B cell (primary cell): ENCODE data around the gene MARCKS. TPM values are rescaled to one million over a fixed set of nuclear protein-coding genes. Genes with fewer than 3 reads are reported as not detected.

ENCODE experiments used
- ATAC-seq: fragments of 200-7000 bp; cut with Tn5 transposase; one replicate; pipeline ENCODE4 v1.10.0; 2021; ENCODE audit warnings: low read depth, mild to moderate bottlenecking, moderate number of reproducible peaks, moderate library complexity
- CTCF ChIA-PET: fragments of 350-600 bp; sonication (Branson Sonifier 250); formaldehyde crosslinking; loops from one replicate; lab custom pipeline; 2021; ENCODE audit warnings: antibody characterized with exemption, inconsistent platforms; lab: Charles Lee
- POLR2A ChIA-PET: fragments of 350-600 bp; sonication (Branson Sonifier 250); formaldehyde crosslinking; loops from one replicate; lab custom pipeline; 2021; ENCODE audit warnings: antibody characterized with exemption; lab: Charles Lee
- DNase-seq: peaks from one replicate; pipeline ENCODE4 v3.0.0; 2013
- H2AFZ ChIP-seq: 2 replicates; pipeline ENCODE4 v1.6.1; 2012; ENCODE audit warnings: mild to moderate bottlenecking, low read depth, low read length; ENCODE audit not compliant: insufficient read depth, poor library complexity, severe bottlenecking
- H3K27ac ChIP-seq, 2 donors: 1 replicate in 1 of 2; 2 replicates in 1 of 2; pipeline ENCODE4 v1.5.1; 2012 to 2013; ENCODE audit warnings: low read length in 2 of 2, mild to moderate bottlenecking in 2 of 2, moderate library complexity in 1 of 2
- H3K27me3 ChIP-seq, 4 experiments: fragments of 200-600 bp in 1 of 4; sonication (generic) in 1 of 4; replicated peaks in 1 of 4; 1 replicate in 2 of 4; 2 replicates in 2 of 4; pipeline versions ENCODE4 v1.6.1 to v1.7.0; 2013 to 2016; ENCODE audit warnings: low read length in 3 of 4, mild to moderate bottlenecking in 2 of 4, mixed read lengths in 1 of 4, moderate library complexity in 1 of 4; ENCODE audit not compliant: insufficient read depth in 4 of 4, control insufficient read depth in 3 of 4; ENCODE audit errors: control extremely low read depth in 1 of 4
- H3K36me3 ChIP-seq, 2 experiments: replicated peaks in 1 of 2; 1 replicate in 1 of 2; 2 replicates in 1 of 2; pipeline versions ENCODE4 v1.6.1 to v1.7.1; 2013; ENCODE audit warnings: low read length in 1 of 2; ENCODE audit not compliant: insufficient read depth in 2 of 2, control insufficient read depth in 1 of 2; ENCODE audit errors: control extremely low read depth in 1 of 2, extremely low read depth in 1 of 2
- H3K4me1 ChIP-seq, 2 donors: fragments of 200-600 bp in 1 of 2; sonication (generic) in 1 of 2; 1 replicate in 1 of 2; 2 replicates in 1 of 2; pipeline versions ENCODE4 v1.5.1 to v1.6.1; 2013 to 2017; ENCODE audit warnings: low read length in 2 of 2; ENCODE audit not compliant: control insufficient read depth in 2 of 2, insufficient read depth in 2 of 2
- H3K4me2 ChIP-seq: replicated peaks from 2 replicates; pipeline ENCODE3; 2012; ENCODE audit warnings: mild to moderate bottlenecking, low read depth, low read length; ENCODE audit not compliant: poor library complexity, severe bottlenecking
- H3K4me3 ChIP-seq, 5 experiments: fragments of 200-600 bp in 1 of 5; sonication (generic) in 1 of 5; 1 replicate in 3 of 5; 2 replicates in 2 of 5; pipeline versions ENCODE4 v1.5.1 to v1.7.0; 2011 to 2016; ENCODE audit warnings: low read length in 4 of 5, mild to moderate bottlenecking in 4 of 5, low read depth in 2 of 5, control low read depth in 1 of 5, moderate library complexity in 1 of 5; ENCODE audit not compliant: insufficient read depth in 1 of 5; ENCODE audit errors: control extremely low read depth in 1 of 5, extremely low read depth in 1 of 5
- H3K79me2 ChIP-seq: fragments of 200-600 bp; sonication (generic); one replicate; pipeline ENCODE4 v1.6.0; 2016; ENCODE audit warnings: low read length; ENCODE audit not compliant: control insufficient read depth, insufficient read depth
- H3K9ac ChIP-seq: fragments of 200-600 bp; sonication (generic); 2 replicates; pipeline ENCODE4 v1.6.1; 2017; ENCODE audit warnings: mild to moderate bottlenecking, low read length, moderate library complexity
- H3K9me3 ChIP-seq, 3 donors: one replicate each; pipeline versions ENCODE4 v1.6.1 to v1.7.1; 2013; ENCODE audit warnings: low read length in 2 of 3; ENCODE audit not compliant: control insufficient read depth in 2 of 3, insufficient read depth in 1 of 3; ENCODE audit errors: control extremely low read depth in 1 of 3
- H4K20me1 ChIP-seq: 2 replicates; pipeline ENCODE4 v1.6.0; 2012; ENCODE audit warnings: mild to moderate bottlenecking, low read length; ENCODE audit not compliant: insufficient read depth, control insufficient read depth, poor library complexity, severe bottlenecking
- H3K27ac Mint-ChIP-seq: one replicate; pipeline ENCODE4 v1.8.0; 2021; ENCODE audit warnings: mixed read lengths
- H3K27me3 Mint-ChIP-seq: one replicate; pipeline ENCODE4 v1.8.0; 2021; ENCODE audit warnings: mixed read lengths
- H3K4me1 Mint-ChIP-seq: one replicate; pipeline ENCODE4 v1.8.0; 2021; ENCODE audit warnings: mixed read lengths
- H3K4me3 Mint-ChIP-seq: one replicate; pipeline ENCODE4 v1.8.0; 2021; ENCODE audit warnings: mixed read lengths
- H3K9me3 Mint-ChIP-seq: one replicate; pipeline ENCODE4 v1.8.0; 2022; ENCODE audit warnings: mixed read lengths; ENCODE audit not compliant: insufficient read depth
- EZH2 ChIP-seq: IDR thresholded peaks from 2 replicates; pipeline ENCODE4 v1.6.1; 2012; ENCODE audit warnings: borderline replicate concordance, low read depth, mild to moderate bottlenecking, moderate library complexity, low read length; ENCODE audit not compliant: insufficient read depth, poor library complexity, severe bottlenecking
- WGBS: methylation state at CpG from one replicate; pipeline ENCODE4 v1.1.5; 2013; ENCODE audit warnings: missing lambda C conversion rate; ENCODE audit not compliant: insufficient coverage; 5-methylcytosine and 5-hydroxymethylcytosine counted together
- intact Hi-C: fragments of 100-400 bp; cut with micrococcal nuclease; formaldehyde crosslinking; loops from one replicate; pipeline ENCODE4 v1.10.0; 2022
- polyA plus RNA-seq: library from polyadenylated mRNA; depleted of rRNA; stranded (reverse); fragments of >200 nt; gene quantifications from 2 replicates; pipeline ENCODE4 v1.2.3, GENCODE V29; 2012
- total RNA-seq, 2 donors: library from RNA; stranded (reverse); fragments of 120-200 nt in 1 of 2; gene quantifications; 1 replicate in 1 of 2; 2 replicates in 1 of 2; pipeline versions ENCODE4 v1.2.3 to v1.2.4, GENCODE V29; 2013 to 2022
- TF ChIP-seq, protein P1 (sequence below): fragments of 200-600 bp; IDR thresholded peaks from one replicate; pipeline ENCODE4 v1.8.0; 2022; ENCODE audit warnings: antibody characterized with exemption, mild to moderate bottlenecking

The MARCKS gene
- total and polyA plus RNA-seq, 2 donors (not counting 1 experiment from before 2014, with no cell fraction given), result 15.4 to 58.6 TPM

GRCh38 chr6:113820761-113821160, 36.4 kb upstream of the MARCKS start:
- no peak for ATAC-seq
- DNase-seq, result no peak
- Histone ChIP-seq H3K4me3 (no peak overlapping the region), H3K27me3 (no peaks in the 10 kb centered on the region), H2AFZ (no peak overlapping the region), H4K20me1 (no peaks in the 10 kb centered on the region), H3K36me3 (no peaks in the 10 kb centered on the region), H3K4me2 (no peak overlapping the region), H3K79me2 (no peaks in the 10 kb centered on the region), H3K27ac (no peak overlapping the region), H3K4me1 (no peaks in the 10 kb centered on the region), H3K9me3 (no peaks in the 10 kb centered on the region), H3K9ac (no peak overlapping the region)
- intact Hi-C loops, result no loop called here
- H3K9me3 Mint-ChIP-seq, result no peaks in the 10 kb centered on the region
- H3K4me3 Mint-ChIP-seq, result no peak overlapping the region
- ChIA-PET POLR2A (interaction anchor here (0.5 kb wide), 1 partner anchor 38 kb away, joined by 3 read pairs; no protein-coding TSS in a partner anchor), CTCF (interaction anchor here (0.7 kb wide), 1 partner anchor 58 kb away, joined by 4 read pairs; no protein-coding TSS in a partner anchor)
- H3K27ac Mint-ChIP-seq, result no peak overlapping the region
- WGBS, result 100% methylated on average over 5 of the region's 5 CpGs
- H3K27me3 Mint-ChIP-seq, result no peaks in the 10 kb centered on the region
- no peak for TF ChIP-seq EZH2
- H3K4me1 Mint-ChIP-seq, result peaks cover 1% of the 10 kb centered on the region

- intact Hi-C loops, result no loop called here
- no peak for DNase-seq
- no peaks in the 10 kb centered on the region for H3K79me2 ChIP-seq
- H3K36me3 ChIP-seq, result no peaks in the 10 kb centered on the region
- H3K27me3 ChIP-seq, result no peaks in the 10 kb centered on the region
- H2AFZ ChIP-seq, result no peak overlapping the region
- no CpG with 5 or more reads among the region's 3 CpGs for WGBS
- Mint-ChIP-seq H3K27ac (no peak overlapping the region), H3K9me3 (no peaks in the 10 kb centered on the region), H3K27me3 (no peaks in the 10 kb centered on the region), H3K4me1 (peaks cover 1% of the 10 kb centered on the region), H3K4me3 (no peak overlapping the region)
- H3K9ac ChIP-seq, result no peak overlapping the region
- no peak overlapping the region for H3K27ac ChIP-seq
- no peak overlapping the region for H3K4me3 ChIP-seq
- H3K9me3 ChIP-seq, result no peaks in the 10 kb centered on the region
- CTCF ChIA-PET, result no interaction called here
- POLR2A ChIA-PET, result interaction anchor here (0.5 kb wide), 1 partner anchor 37 kb away, joined by 3 read pairs; no protein-coding TSS in a partner anchor
- no peak overlapping the region for H3K4me2 ChIP-seq
- no peaks in the 10 kb centered on the region for H4K20me1 ChIP-seq
- ATAC-seq, result no peak
- no peaks in the 10 kb centered on the region for H3K4me1 ChIP-seq
- no peak for TF ChIP-seq EZH2
- TF ChIP-seq, protein P1, sequence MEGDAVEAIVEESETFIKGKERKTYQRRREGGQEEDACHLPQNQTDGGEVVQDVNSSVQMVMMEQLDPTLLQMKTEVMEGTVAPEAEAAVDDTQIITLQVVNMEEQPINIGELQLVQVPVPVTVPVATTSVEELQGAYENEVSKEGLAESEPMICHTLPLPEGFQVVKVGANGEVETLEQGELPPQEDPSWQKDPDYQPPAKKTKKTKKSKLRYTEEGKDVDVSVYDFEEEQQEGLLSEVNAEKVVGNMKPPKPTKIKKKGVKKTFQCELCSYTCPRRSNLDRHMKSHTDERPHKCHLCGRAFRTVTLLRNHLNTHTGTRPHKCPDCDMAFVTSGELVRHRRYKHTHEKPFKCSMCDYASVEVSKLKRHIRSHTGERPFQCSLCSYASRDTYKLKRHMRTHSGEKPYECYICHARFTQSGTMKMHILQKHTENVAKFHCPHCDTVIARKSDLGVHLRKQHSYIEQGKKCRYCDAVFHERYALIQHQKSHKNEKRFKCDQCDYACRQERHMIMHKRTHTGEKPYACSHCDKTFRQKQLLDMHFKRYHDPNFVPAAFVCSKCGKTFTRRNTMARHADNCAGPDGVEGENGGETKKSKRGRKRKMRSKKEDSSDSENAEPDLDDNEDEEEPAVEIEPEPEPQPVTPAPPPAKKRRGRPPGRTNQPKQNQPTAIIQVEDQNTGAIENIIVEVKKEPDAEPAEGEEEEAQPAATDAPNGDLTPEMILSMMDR, result no peak
Observed at GRCh38 chr6:113821445-113821844, 35.7 kb upstream of the MARCKS start.
